Activated gamma-delta T cell (primary cell): ENCODE measurements around the gene FBXO36.
"Not testable (repeated sequence)": the region's sequence is repeated elsewhere in the genome, so short reads cannot be mapped to it uniquely, and the experiment has no call there.

Experiments used
- DNase-seq: peaks from one replicate; lab custom pipeline; 2025; lab: John Stamatoyannopoulos, UW
- total RNA-seq, 2 donors: gene quantifications; one replicate each; lab custom pipeline; 2026; lab: John Stamatoyannopoulos, UW

The FBXO36 gene
- 2.9 to 3.0 reads per million in 2 donors for total RNA-seq

- DNase-seq, result peak; percentile 61
These were observed at the start of gene FBXO36 for GRCh38 chr2:229922449-229923386. TSS of gene FBXO36 (plus strand) at chr2:229922503. CDS start at chr2:229922514, 11 bp downstream.

DNA sequence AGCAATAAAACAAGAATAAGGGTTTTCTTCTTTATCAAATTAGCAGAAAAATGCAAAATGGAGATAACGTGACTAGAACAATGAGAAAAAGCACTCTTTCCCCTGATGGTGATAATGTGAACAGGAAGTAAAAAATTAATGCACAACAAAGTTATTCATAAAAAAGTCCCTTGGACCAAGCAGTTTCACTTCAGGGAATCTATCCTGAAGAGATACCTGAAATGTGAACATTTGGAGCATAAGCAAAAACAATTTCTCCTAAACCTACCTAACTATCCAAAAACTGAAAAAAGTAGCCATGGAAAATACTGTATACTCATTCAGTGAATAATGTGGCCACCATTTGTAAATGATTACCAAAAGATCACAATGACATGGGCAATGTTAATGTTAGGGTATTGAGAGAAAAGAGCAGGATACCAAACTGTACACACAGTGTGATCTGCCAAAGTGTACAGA, 49.2 kb upstream of the FBXO36 start:
- no peak for DNase-seq

- no peak for DNase-seq
These were observed 47.7 kb upstream of the FBXO36 start for GRCh38 chr2:229874647-229875046.

DNA sequence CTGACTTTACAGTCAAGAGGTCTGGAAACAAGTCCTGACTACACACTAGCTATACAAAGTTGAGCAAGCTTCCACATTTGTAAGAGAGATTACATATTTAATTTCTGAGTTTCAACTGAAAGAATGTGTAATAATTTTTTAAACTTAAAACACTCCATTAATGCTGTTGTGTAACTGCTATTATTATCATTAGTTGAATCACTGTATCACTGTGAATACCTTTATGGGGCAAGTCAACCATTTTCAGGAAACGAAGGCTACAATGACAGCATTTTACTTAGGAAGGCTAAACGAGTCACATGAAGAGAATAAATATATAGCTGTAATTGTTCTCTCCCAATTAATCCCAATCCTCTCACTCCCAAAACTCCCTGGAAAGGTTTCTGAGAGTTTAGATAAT, 46.8 kb upstream of the FBXO36 start:
- DNase-seq, result no peak

DNA sequence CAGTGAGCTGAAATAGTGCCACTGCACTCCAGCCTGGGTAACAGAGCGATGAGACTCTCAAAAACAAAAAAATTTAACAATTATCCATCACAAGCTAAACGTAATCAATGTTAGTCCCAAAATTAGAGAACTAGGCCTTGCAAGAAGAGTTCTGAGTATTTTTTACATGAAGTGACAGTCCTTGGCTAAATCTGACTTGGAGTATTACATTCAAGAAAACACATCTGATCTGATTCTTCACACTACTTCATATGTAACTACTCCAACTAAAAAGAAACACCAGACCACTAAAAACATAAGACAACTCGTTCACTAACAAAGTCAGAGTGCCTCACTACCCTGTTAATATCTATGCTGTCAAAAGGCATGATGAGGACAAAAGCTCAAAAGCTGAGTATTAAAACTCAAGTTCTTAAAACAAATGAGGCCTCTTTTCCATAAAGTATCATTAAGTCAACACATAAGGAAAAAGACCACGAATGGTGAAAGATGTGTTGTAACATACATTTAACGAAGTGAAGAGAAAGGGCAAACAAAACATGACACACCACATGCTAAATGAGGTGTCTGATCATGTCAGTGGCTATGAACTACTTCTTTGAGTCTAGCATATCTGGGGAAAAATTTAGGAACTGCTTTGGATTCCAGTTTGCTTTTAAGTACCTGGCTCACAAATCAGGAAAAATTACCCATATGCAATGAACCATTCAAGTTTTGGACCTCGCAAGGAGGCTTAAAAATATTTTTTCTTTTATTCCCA, 42.9 kb upstream of the FBXO36 start:
- no peak for DNase-seq

- no peak for DNase-seq
These were observed 41.3 kb upstream of the FBXO36 start for GRCh38 chr2:229880892-229881586.

- no peak for DNase-seq
These were observed 39.7 kb upstream of the FBXO36 start for GRCh38 chr2:229882583-229882982.

DNA sequence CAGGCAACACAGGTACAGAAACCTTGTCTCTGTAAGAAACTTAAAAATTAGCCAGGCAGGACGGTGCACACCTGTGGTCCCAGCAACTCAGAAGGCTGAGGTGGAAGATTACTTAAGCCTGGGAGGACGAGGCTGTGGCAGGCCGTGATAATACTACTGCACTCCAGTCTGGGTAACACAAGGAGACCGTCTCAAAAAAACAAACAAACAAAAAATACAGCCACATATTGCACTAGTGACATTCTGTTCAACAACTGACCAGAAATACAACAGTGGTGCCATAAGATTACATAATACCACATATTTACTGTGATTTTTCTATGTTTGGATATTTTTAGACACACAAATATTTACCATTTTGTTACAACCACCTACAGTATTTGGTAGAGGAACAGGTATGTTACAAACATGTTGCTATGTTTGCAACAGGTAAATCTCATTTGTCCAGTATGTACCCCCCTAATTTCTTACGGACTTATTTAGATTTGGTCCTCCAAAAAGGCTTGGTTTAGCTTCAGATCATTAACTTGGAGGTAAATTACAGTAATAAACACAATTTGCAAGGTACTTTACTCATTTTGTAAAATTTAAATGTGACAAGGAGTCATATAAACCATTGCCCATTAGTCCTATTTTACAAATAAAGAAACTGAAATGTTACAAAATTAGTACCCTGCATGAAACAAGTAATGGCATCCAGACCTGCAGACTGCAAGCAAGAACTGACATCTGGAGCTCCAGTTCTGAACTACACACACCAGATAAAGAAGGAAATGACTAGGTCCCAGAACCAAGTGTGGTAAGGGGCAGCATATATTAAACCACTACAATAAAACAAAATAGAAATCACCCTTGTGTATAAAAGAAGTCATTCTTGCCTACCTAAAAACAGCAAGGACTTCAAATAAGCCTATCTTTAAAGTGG, 37.3 kb upstream of the FBXO36 start:
- no peak for DNase-seq

- no peak for DNase-seq
These were observed 34.9 kb upstream of the FBXO36 start for GRCh38 chr2:229887441-229887840.

GRCh38 chr2:229888031-229888430, 34.3 kb upstream of the FBXO36 start:
- DNase-seq, result no peak

DNA sequence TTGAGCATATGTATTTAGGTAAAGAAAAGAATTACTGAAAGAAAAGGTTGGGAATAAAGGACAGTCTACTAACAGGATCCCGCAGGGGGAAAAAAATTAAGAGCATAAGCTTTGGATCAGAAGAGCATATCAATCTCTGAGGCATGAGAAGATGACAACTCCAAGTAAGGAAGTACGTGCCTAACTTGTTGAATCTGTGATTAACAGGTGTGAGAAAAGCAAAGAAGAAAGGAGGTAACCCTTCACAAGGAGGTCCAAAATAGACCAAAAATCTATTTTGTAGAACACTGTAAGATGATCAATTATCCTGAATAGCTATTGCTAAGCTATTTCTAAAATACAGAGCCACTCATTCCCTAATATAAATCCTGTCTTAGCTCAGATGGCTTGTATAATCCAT, 33.3 kb upstream of the FBXO36 start:
- DNase-seq, result no peak

DNA sequence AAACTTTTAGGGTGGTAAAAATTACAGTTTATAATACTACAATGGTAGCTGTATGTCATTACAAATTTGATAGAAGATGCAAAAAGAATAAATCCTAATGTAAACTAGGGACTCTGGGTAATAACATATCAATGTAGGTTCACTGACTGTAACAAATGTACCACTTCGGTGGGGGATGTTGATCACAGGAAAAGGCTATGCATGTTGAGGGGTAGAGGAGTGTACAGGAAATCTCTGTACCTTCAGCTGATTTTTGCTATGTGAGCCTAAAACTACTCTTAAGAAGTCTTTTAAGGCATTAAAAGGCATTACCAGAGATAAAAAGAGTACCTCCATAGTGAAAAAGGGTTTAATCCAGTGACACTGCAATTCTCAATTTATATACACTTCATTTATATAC, 25.4 kb upstream of the FBXO36 start:
- DNase-seq, result no peak

DNA sequence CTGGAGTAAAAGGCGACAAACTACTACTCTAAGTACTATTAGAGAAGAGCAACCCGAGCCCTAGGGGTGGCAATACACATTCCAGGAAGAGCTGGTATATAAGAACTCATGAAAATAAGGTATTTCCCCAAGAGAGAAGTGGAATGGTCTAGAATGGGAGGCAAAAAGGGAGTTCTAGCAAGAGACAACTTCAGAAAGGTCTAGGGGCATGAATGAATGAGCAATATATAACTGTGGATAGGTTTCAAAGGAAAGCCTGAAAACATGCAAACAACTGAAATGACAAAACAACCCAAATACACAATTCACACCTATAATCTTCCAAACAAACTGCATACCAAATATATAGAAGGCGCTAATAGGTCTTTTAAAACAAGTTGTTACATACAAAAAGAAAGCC, 22.7 kb upstream of the FBXO36 start:
- DNase-seq, result no peak

GRCh38 chr2:229900012-229900411, 22.3 kb upstream of the FBXO36 start:
- DNase-seq, result no peak

- DNase-seq, result not testable (repeated sequence)
These were observed 21.8 kb upstream of the FBXO36 start for GRCh38 chr2:229900514-229900913.

- DNase-seq, result no peak
These were observed 20.5 kb upstream of the FBXO36 start for GRCh38 chr2:229901819-229902218.

DNA sequence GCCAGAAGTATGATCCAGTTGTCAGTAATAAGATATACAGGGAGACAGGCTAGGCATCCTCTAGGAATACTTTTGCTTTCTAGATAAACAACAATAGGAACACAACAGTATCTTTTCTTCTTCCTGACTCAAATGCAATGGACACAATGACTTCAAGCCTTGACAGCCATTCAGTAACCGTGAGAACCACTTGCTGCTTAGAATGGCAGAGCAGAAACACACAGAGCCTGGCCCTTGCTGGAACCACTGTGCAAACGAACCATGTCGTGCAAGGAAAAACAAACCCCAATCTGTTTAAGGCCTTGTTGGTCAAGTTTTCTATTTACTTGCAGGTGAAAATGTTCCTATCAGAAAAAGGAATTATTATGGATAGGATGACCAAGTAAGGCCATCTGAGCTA, 19.3 kb upstream of the FBXO36 start:
- no peak for DNase-seq

DNA sequence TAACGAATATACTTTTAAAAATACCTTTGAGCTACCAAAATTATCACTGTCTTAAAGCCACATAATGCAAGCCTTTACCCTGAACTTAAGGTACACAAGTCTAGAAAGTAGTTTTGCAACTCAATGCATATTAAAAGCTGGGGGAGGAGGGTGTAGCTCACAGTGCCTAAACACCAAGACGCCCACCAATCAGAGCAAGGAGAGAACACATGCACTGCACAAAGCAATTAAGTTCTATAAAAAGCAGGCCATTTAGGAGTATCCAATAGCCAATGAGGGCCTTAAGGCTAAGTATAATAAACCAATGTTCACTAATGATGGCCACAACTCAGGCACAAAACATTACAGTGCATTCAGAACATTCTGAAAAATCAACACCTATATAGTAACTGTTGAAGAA, 16.7 kb upstream of the FBXO36 start:
- DNase-seq, result no peak

GRCh38 chr2:229909090-229909489, 13.2 kb upstream of the FBXO36 start:
- DNase-seq, result no peak

- DNase-seq, result no peak
These were observed 12.0 kb upstream of the FBXO36 start for GRCh38 chr2:229910147-229910831.
